HepG2 (cell line): ENCODE measurements around the gene ENPP1. TPM values are rescaled to one million over a fixed set of nuclear protein-coding genes. Genes with fewer than 3 reads are reported as not detected.

Experiments
- ATAC-seq: fragments of 200-7000 bp; cut with Tn5 transposase; 3 replicates; pipeline ENCODE4 v1.9.1; 2020; ENCODE audit warnings: mild to moderate bottlenecking, moderate library complexity
- BruUV-seq: library from RNA; stranded (reverse); fragments of 400-500 nt; replicated peaks from 2 replicates; lab custom pipeline; 2021; lab: Mats Ljungman, UMichigan
- CTCF ChIA-PET: fragments of 300-600 bp; formaldehyde crosslinking; extraction: SDS; loops from one replicate; lab custom pipeline; 2021; ENCODE audit warnings: low total read pairs, inconsistent platforms, low intra/inter-chr PET ratio; lab: Yijun Ruan, JAX
- POLR2A ChIA-PET: fragments of 350-600 bp; sonication (Branson Sonifier 250); formaldehyde crosslinking; loops from one replicate; lab custom pipeline; 2020; ENCODE audit warnings: antibody characterized with exemption, inconsistent platforms; lab: Yijun Ruan, JAX
- DNase-seq: peaks from one replicate; pipeline ENCODE4 v3.0.0-alpha.2; 2015; ENCODE audit warnings: low spot score
- FAIRE-seq: peaks from 3 replicates; lab custom pipeline; 2011; peaks lifted over from hg19 to GRCh38; lab: Jason Lieb, UNC
- H2AFZ ChIP-seq: one replicate; pipeline ENCODE4 v1.6.1; 2011; ENCODE audit warnings: low read length, inconsistent platforms
- H3K27ac ChIP-seq: fragments of 300-600 bp; 3 replicates; pipeline ENCODE4 v1.8.0; 2011; ENCODE audit warnings: mixed run types, mild to moderate bottlenecking, mixed read lengths, low read length, inconsistent platforms; ENCODE audit not compliant: insufficient read depth; ENCODE audit errors: extremely low read length
- H3K27me3 ChIP-seq, 2 experiments: fragments of 200-600 bp in 1 of 2; 2 replicates in 1 of 2; 3 replicates in 1 of 2; pipeline versions ENCODE4 v1.6.0 to v1.8.0; 2011; ENCODE audit warnings: low read length in 2 of 2, mild to moderate bottlenecking in 2 of 2, moderate library complexity in 2 of 2, inconsistent platforms in 1 of 2; ENCODE audit not compliant: insufficient read depth in 2 of 2, control insufficient read depth in 1 of 2
- H3K36me3 ChIP-seq, 2 experiments: fragments of 200-600 bp in 1 of 2; replicated peaks in 1 of 2; 2 replicates in 1 of 2; 3 replicates in 1 of 2; pipeline versions ENCODE4 v1.5.1 to v1.8.0; 2011; ENCODE audit warnings: low read length in 2 of 2, inconsistent platforms in 1 of 2; ENCODE audit not compliant: insufficient read depth in 2 of 2, control insufficient read depth in 1 of 2
- H3K4me1 ChIP-seq: 2 replicates; pipeline ENCODE4 v1.5.1; 2012; ENCODE audit warnings: low read length, inconsistent platforms; ENCODE audit not compliant: insufficient read depth
- H3K4me2 ChIP-seq: 2 replicates; pipeline ENCODE4 v1.6.0; 2011; ENCODE audit warnings: low read depth, low read length, inconsistent platforms
- H3K4me3 ChIP-seq, 3 experiments: fragments of 200-600 bp in 1 of 3; sonication (generic), shearing (Covaris generic) in 1 of 3; replicated peaks in 1 of 3; 2 replicates each; pipeline ENCODE4 v1.5.1; 2011 to 2016; ENCODE audit warnings: low read length in 3 of 3, inconsistent platforms in 2 of 3, low read depth in 2 of 3, mild to moderate bottlenecking in 2 of 3, control low read depth in 1 of 3, mixed read lengths in 1 of 3; ENCODE audit not compliant: insufficient read depth in 1 of 3
- H3K79me2 ChIP-seq: one replicate; pipeline ENCODE4 v1.6.1; 2011; ENCODE audit warnings: low read length, inconsistent platforms; ENCODE audit not compliant: insufficient read depth
- H3K9ac ChIP-seq: 2 replicates; pipeline ENCODE4 v1.6.0; 2011; ENCODE audit warnings: mild to moderate bottlenecking, low read depth, low read length, inconsistent platforms; ENCODE audit not compliant: insufficient read depth
- H3K9me3 ChIP-seq: 2 replicates; pipeline ENCODE4 v1.5.1; 2012; ENCODE audit warnings: mild to moderate bottlenecking, low read length
- H4K20me1 ChIP-seq: 2 replicates; pipeline ENCODE4 v1.6.0; 2011; ENCODE audit warnings: inconsistent platforms, mild to moderate bottlenecking, low read length, moderate library complexity; ENCODE audit not compliant: insufficient read depth
- DNMT1 ChIP-seq: sonication (generic); formaldehyde crosslinking; IDR thresholded peaks from 2 replicates; pipeline ENCODE4 v1.5.1; 2020; ENCODE audit warnings: mild to moderate bottlenecking, missing genetic modification reagents
- ESRRA ChIP-seq: sonication (generic); formaldehyde crosslinking; IDR thresholded peaks from 2 replicates; pipeline ENCODE4 v1.5.1; 2020; ENCODE audit warnings: mild to moderate bottlenecking, low read depth, missing genetic modification reagents
- HCFC1 ChIP-seq: fragments of 150-350 bp; IDR thresholded peaks from 2 replicates; pipeline ENCODE4 v1.6.1; 2014; ENCODE audit warnings: low read depth, low read length
- HMG20A ChIP-seq: IDR thresholded peaks from 2 replicates; pipeline ENCODE4 v1.6.1; 2016; ENCODE audit warnings: borderline replicate concordance
- LCORL ChIP-seq, 2 experiments: fragments of 450-650 bp in 1 of 2; sonication (generic) in 1 of 2; formaldehyde crosslinking in 1 of 2; IDR thresholded peaks; 2 replicates each; pipeline versions ENCODE4 v1.5.0 to v1.6.1; 2017 to 2020; ENCODE audit warnings: antibody characterized with exemption in 1 of 2, missing genetic modification reagents in 1 of 2
- MAZ ChIP-seq, 2 experiments: sonication (generic) in 1 of 2; formaldehyde crosslinking in 1 of 2; IDR thresholded peaks; 2 replicates each; pipeline versions ENCODE4 v1.5.0 to v1.6.1; 2012 to 2020; ENCODE audit warnings: low read depth in 2 of 2, mild to moderate bottlenecking in 2 of 2, borderline replicate concordance in 1 of 2, improper control_type of control experiment in 1 of 2, low read length in 1 of 2, missing genetic modification reagents in 1 of 2, moderate library complexity in 1 of 2
- MEIS1 ChIP-seq: sonication (generic); formaldehyde crosslinking; IDR thresholded peaks from 2 replicates; pipeline ENCODE4 v1.9.0; 2021; ENCODE audit warnings: mild to moderate bottlenecking, missing genetic modification reagents, moderate library complexity, borderline replicate concordance
- MIXL1 ChIP-seq: IDR thresholded peaks from 2 replicates; pipeline ENCODE4 v1.6.1; 2016
- NFYB ChIP-seq: sonication (generic); formaldehyde crosslinking; IDR thresholded peaks from 2 replicates; pipeline ENCODE4 v1.4.0; 2020; ENCODE audit warnings: missing genetic modification reagents
- TBP ChIP-seq: sonication (generic); formaldehyde crosslinking; IDR thresholded peaks from 2 replicates; pipeline ENCODE4 v1.5.0; 2020; ENCODE audit warnings: missing genetic modification reagents
- WGBS: methylation state at CpG from one replicate; pipeline ENCODE4 v1.1.6; 2017; ENCODE audit warnings: low lambda C conversion rate; 5-methylcytosine and 5-hydroxymethylcytosine counted together
- in situ Hi-C: cut with HindIII; loops from 2 replicates; pipeline ENCODE4 v1.10.0; 2017; ENCODE audit warnings: low pct_unique_long_range_greater_than_20kb; ENCODE audit not compliant: extremely low pct_ligation_motif_present
- intact Hi-C: fragments of 100-400 bp; cut with micrococcal nuclease; formaldehyde crosslinking; loops from one replicate; pipeline ENCODE4 v1.10.0; 2022; ENCODE audit not compliant: unreplicated experiment
- polyA plus RNA-seq, 8 experiments: library from polyadenylated mRNA; depleted of rRNA in 3 of 8; stranded (reverse) in 7 of 8; unstranded in 1 of 8; fragments of >200 nt; fragmentation: Illumina TruSeq in 4 of 8; extraction: Trizol in 4 of 8; gene quantifications; 2 replicates each; pipeline versions ENCODE4 v1.2.1 to v1.2.3, GENCODE V29; 2011 to 2016; ENCODE audit warnings: low read depth in 4 of 8, missing spikeins in 1 of 8, mixed read lengths in 1 of 8; ENCODE audit not compliant: insufficient read depth in 1 of 8
- total RNA-seq, 5 experiments: library from RNA; depleted of rRNA; stranded (reverse); fragments of >200 nt; fragmentation: Illumina TruSeq; extraction: Trizol; gene quantifications; 2 replicates each; pipeline ENCODE4 v1.2.3, GENCODE V29; 2016; ENCODE audit warnings: low read depth in 1 of 5
- TF ChIP-seq, protein P1 (sequence below): sonication (generic); formaldehyde crosslinking; IDR thresholded peaks from 2 replicates; pipeline ENCODE4 v1.4.0; 2020; ENCODE audit warnings: mild to moderate bottlenecking, missing genetic modification reagents, borderline replicate concordance
- TF ChIP-seq, protein P2 (sequence below): IDR thresholded peaks from 2 replicates; pipeline ENCODE4 v1.6.1; 2016; ENCODE audit warnings: mild to moderate bottlenecking
- TF ChIP-seq, protein P3 (sequence below): sonication (generic); formaldehyde crosslinking; IDR thresholded peaks from 2 replicates; pipeline ENCODE4 v1.9.0; 2022; ENCODE audit warnings: low read depth, missing genetic modification reagents
- TF ChIP-seq, protein P4 (sequence below): sonication (generic); formaldehyde crosslinking; IDR thresholded peaks from 2 replicates; pipeline ENCODE4 v1.4.0; 2020; ENCODE audit warnings: missing genetic modification reagents

ENPP1 gene
- total and polyA plus RNA-seq, 2 of the 13 experiments (the other 11 are each of a cell fraction or from before 2014, with no cell fraction given): 56.5 to 160 TPM

DNA sequence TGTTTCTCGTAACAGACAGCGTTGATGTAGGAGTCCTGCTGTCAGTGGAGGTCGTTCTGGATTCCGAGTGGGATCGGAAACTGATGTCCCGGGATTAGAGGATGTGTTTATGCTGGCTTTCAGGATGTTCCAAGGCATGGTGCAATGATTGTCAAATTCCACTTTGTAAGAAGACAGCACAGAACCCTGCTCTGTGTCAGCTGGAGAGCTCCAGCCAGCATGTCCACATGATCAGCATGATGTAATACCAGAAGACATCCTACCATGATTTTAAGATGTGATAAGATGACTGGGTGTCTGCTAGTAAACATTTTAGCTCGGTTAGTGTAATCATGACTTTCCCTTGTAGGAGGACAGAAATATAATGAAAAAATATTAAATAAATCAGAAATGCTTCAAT, 20.3 kb downstream of the ENPP1 start:
- peaks cover 57% of the 10 kb centered on the region for H3K4me1 ChIP-seq
- H2AFZ ChIP-seq: no peak overlapping the region
- H3K4me2 ChIP-seq: no peak overlapping the region
- POLR2A ChIA-PET: no interaction called here
- no peak for DNase-seq
- no TSS peak for BruUV-seq
- H3K4me3 ChIP-seq: no peak overlapping the region
- H3K36me3 ChIP-seq: peaks cover 18 to 21% of the 10 kb centered on the region in 2 experiments
- H3K9me3 ChIP-seq: no peaks in the 10 kb centered on the region
- intact Hi-C loops (loop anchor here (2.0 kb wide), 1 partner anchor 17 kb away; no protein-coding TSS in a partner anchor), in situ Hi-C loops (no loop called here)
- H3K27me3 ChIP-seq: no peaks in the 10 kb centered on the region
- 93% methylated on average over 7 of the region's 7 CpGs for WGBS
- no peak overlapping the region for H3K27ac ChIP-seq
- FAIRE-seq: no peak
- H3K9ac ChIP-seq: no peak overlapping the region
- no peak for ATAC-seq
- no peaks in the 10 kb centered on the region for H4K20me1 ChIP-seq
- H3K79me2 ChIP-seq: peaks cover 50% of the 10 kb centered on the region
- CTCF ChIA-PET: no interaction called here
- TF ChIP-seq HMG20A (CRISPR knock-in tag) (peak; percentile 28; the same call in 1 of the 2 replicates), MIXL1 (CRISPR knock-in tag) (no peak), MAZ (IDR thresholded peaks at IDR 0.05; ENCODE audit: borderline replicate concordance, low read depth, low read length) (no peak), MAZ (CRISPR knock-in tag; IDR thresholded peaks at IDR 0.05; ENCODE audit: low read depth) (no peak), HCFC1 (no peak), ESRRA (CRISPR knock-in tag) (no peak), NFYB (no peak), TBP (CRISPR knock-in tag) (no peak), MEIS1 (CRISPR knock-in tag) (no peak), DNMT1 (CRISPR knock-in tag) (no peak), LCORL (IDR thresholded peaks at IDR 0.05) (no peak), LCORL (CRISPR knock-in tag; IDR thresholded peaks at IDR 0.05) (no peak)
- TF ChIP-seq, protein P1, sequence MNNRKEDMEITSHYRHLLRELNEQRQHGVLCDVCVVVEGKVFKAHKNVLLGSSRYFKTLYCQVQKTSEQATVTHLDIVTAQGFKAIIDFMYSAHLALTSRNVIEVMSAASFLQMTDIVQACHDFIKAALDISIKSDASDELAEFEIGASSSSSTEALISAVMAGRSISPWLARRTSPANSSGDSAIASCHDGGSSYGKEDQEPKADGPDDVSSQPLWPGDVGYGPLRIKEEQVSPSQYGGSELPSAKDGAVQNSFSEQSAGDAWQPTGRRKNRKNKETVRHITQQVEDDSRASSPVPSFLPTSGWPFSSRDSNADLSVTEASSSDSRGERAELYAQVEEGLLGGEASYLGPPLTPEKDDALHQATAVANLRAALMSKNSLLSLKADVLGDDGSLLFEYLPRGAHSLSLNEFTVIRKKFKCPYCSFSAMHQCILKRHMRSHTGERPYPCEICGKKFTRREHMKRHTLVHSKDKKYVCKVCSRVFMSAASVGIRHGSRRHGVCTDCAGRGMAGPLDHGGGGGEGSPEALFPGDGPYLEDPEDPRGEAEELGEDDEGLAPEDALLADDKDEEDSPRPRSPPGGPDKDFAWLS (CRISPR knock-in tag): no peak
- TF ChIP-seq, protein P2, sequence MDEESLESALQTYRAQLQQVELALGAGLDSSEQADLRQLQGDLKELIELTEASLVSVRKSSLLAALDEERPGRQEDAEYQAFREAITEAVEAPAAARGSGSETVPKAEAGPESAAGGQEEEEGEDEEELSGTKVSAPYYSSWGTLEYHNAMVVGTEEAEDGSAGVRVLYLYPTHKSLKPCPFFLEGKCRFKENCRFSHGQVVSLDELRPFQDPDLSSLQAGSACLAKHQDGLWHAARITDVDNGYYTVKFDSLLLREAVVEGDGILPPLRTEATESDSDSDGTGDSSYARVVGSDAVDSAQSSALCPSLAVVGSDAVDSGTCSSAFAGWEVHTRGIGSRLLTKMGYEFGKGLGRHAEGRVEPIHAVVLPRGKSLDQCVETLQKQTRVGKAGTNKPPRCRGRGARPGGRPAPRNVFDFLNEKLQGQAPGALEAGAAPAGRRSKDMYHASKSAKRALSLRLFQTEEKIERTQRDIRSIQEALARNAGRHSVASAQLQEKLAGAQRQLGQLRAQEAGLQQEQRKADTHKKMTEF (CRISPR knock-in tag): no peak
- TF ChIP-seq, protein P3, sequence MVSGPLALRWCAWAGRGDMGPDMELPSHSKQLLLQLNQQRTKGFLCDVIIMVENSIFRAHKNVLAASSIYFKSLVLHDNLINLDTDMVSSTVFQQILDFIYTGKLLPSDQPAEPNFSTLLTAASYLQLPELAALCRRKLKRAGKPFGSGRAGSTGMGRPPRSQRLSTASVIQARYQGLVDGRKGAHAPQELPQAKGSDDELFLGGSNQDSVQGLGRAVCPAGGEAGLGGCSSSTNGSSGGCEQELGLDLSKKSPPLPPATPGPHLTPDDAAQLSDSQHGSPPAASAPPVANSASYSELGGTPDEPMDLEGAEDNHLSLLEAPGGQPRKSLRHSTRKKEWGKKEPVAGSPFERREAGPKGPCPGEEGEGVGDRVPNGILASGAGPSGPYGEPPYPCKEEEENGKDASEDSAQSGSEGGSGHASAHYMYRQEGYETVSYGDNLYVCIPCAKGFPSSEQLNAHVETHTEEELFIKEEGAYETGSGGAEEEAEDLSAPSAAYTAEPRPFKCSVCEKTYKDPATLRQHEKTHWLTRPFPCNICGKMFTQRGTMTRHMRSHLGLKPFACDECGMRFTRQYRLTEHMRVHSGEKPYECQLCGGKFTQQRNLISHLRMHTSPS (CRISPR knock-in tag): no peak
- TF ChIP-seq, protein P4, sequence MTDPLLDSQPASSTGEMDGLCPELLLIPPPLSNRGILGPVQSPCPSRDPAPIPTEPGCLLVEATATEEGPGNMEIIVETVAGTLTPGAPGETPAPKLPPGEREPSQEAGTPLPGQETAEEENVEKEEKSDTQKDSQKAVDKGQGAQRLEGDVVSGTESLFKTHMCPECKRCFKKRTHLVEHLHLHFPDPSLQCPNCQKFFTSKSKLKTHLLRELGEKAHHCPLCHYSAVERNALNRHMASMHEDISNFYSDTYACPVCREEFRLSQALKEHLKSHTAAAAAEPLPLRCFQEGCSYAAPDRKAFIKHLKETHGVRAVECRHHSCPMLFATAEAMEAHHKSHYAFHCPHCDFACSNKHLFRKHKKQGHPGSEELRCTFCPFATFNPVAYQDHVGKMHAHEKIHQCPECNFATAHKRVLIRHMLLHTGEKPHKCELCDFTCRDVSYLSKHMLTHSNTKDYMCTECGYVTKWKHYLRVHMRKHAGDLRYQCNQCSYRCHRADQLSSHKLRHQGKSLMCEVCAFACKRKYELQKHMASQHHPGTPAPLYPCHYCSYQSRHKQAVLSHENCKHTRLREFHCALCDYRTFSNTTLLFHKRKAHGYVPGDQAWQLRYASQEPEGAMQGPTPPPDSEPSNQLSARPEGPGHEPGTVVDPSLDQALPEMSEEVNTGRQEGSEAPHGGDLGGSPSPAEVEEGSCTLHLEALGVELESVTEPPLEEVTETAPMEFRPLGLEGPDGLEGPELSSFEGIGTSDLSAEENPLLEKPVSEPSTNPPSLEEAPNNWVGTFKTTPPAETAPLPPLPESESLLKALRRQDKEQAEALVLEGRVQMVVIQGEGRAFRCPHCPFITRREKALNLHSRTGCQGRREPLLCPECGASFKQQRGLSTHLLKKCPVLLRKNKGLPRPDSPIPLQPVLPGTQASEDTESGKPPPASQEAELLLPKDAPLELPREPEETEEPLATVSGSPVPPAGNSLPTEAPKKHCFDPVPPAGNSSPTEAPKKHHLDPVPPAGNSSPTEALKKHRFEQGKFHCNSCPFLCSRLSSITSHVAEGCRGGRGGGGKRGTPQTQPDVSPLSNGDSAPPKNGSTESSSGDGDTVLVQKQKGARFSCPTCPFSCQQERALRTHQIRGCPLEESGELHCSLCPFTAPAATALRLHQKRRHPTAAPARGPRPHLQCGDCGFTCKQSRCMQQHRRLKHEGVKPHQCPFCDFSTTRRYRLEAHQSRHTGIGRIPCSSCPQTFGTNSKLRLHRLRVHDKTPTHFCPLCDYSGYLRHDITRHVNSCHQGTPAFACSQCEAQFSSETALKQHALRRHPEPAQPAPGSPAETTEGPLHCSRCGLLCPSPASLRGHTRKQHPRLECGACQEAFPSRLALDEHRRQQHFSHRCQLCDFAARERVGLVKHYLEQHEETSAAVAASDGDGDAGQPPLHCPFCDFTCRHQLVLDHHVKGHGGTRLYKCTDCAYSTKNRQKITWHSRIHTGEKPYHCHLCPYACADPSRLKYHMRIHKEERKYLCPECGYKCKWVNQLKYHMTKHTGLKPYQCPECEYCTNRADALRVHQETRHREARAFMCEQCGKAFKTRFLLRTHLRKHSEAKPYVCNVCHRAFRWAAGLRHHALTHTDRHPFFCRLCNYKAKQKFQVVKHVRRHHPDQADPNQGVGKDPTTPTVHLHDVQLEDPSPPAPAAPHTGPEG: no peak
